SK-N-SH (cell line): ENCODE results near the gene GPD1. TPM values are rescaled to one million over a fixed set of nuclear protein-coding genes. Genes with fewer than 3 reads are reported as not detected.

Experiments used
- CTCF ChIA-PET: fragments of 300-600, 350-600 bp; formaldehyde crosslinking; extraction: SDS; loops from one replicate; lab custom pipeline; 2021; lab: Yijun Ruan, JAX
- POLR2A ChIA-PET: fragments of 350-600 bp; sonication (Branson Sonifier 250); formaldehyde crosslinking; extraction: SDS; loops from one replicate; lab custom pipeline; 2020; ENCODE audit warnings: antibody characterized with exemption, inconsistent platforms; lab: Yijun Ruan, JAX
- DNase-seq: peaks from one replicate; pipeline ENCODE4 v3.0.0; 2012
- H2AFZ ChIP-seq: fragments of 200-600 bp; sonication (generic); 2 replicates; pipeline ENCODE4 v1.8.1; 2016; ENCODE audit warnings: antibody characterized with exemption, mild to moderate bottlenecking, low read depth
- H3F3A ChIP-seq: fragments of 200-600 bp; sonication (generic); replicated peaks from 2 replicates; pipeline ENCODE3; 2016; ENCODE audit warnings: antibody characterized with exemption, mild to moderate bottlenecking; ENCODE audit not compliant: insufficient read depth
- H3K27ac ChIP-seq, 2 experiments: fragments of 200-500 bp in 1 of 2; fragments of 200-600 bp in 1 of 2; sonication (Bioruptor generic) in 1 of 2; sonication (generic), shearing (Covaris generic) in 1 of 2; 2 replicates each; pipeline versions ENCODE4 v1.5.1 to v1.6.1; 2014 to 2016; ENCODE audit warnings: low read depth in 2 of 2, inconsistent platforms in 1 of 2, low read length in 1 of 2, mild to moderate bottlenecking in 1 of 2, mixed read lengths in 1 of 2
- H3K27me3 ChIP-seq: fragments of 200-600 bp; sonication (generic), shearing (Covaris generic); 2 replicates; pipeline ENCODE4 v1.6.1; 2016; ENCODE audit warnings: mixed run types; ENCODE audit not compliant: insufficient read depth
- H3K36me3 ChIP-seq, 2 experiments: fragments of 200-500 bp in 1 of 2; fragments of 200-600 bp in 1 of 2; sonication (Bioruptor generic) in 1 of 2; sonication (generic) in 1 of 2; replicated peaks in 1 of 2; 2 replicates each; pipeline versions ENCODE3 to v1.5.1; 2014 to 2016; ENCODE audit warnings: low read length in 1 of 2, mild to moderate bottlenecking in 1 of 2; ENCODE audit not compliant: insufficient read depth in 2 of 2, control insufficient read depth in 1 of 2
- H3K4me1 ChIP-seq, 2 experiments: fragments of 200-500 bp in 1 of 2; fragments of 200-600 bp in 1 of 2; sonication (Bioruptor generic) in 1 of 2; sonication (generic), shearing (Covaris generic) in 1 of 2; 2 replicates each; pipeline versions ENCODE4 v1.5.1 to v1.6.1; 2014 to 2016; ENCODE audit warnings: low read depth in 1 of 2, low read length in 1 of 2, mixed run types in 1 of 2; ENCODE audit not compliant: insufficient read depth in 2 of 2, control insufficient read depth in 1 of 2
- H3K4me2 ChIP-seq: fragments of 200-600 bp; sonication (generic), shearing (Covaris generic); 2 replicates; pipeline ENCODE4 v1.6.1; 2017; ENCODE audit warnings: mixed run types
- H3K4me3 ChIP-seq, 2 experiments: fragments of 200-500 bp in 1 of 2; fragments of 200-600 bp in 1 of 2; sonication (Bioruptor generic) in 1 of 2; sonication (generic), shearing (Covaris generic) in 1 of 2; 2 replicates each; pipeline versions ENCODE4 v1.5.1 to v1.8.1; 2014 to 2016; ENCODE audit warnings: low read depth in 2 of 2, inconsistent platforms in 1 of 2, low read length in 1 of 2, mild to moderate bottlenecking in 1 of 2, mixed read lengths in 1 of 2, moderate library complexity in 1 of 2
- H3K79me2 ChIP-seq: fragments of 200-600 bp; sonication (generic); 2 replicates; pipeline ENCODE4 v1.8.1; 2017; ENCODE audit warnings: mild to moderate bottlenecking; ENCODE audit not compliant: insufficient read depth
- H3K9ac ChIP-seq: fragments of 200-600 bp; sonication (generic); 2 replicates; pipeline ENCODE4 v1.6.1; 2017; ENCODE audit warnings: mixed run types
- H3K9me2 ChIP-seq: fragments of 200-600 bp; sonication (generic); 2 replicates; pipeline ENCODE4 v1.6.1; 2017; ENCODE audit warnings: mixed run types
- H3K9me3 ChIP-seq: fragments of 200-600 bp; sonication (generic); 2 replicates; pipeline ENCODE4 v1.6.1; 2017; ENCODE audit warnings: mixed run types, mild to moderate bottlenecking, moderate library complexity
- H4K20me1 ChIP-seq: fragments of 200-600 bp; sonication (generic); 2 replicates; pipeline ENCODE4 v1.6.1; 2017; ENCODE audit warnings: mild to moderate bottlenecking, mixed run types; ENCODE audit not compliant: insufficient read depth
- ELF1 ChIP-seq: IDR thresholded peaks from 2 replicates; pipeline ENCODE4 v1.4.0; 2012
- EP300 ChIP-seq, 2 experiments: IDR thresholded peaks; 2 replicates each; pipeline versions ENCODE4 v1.4.0 to v1.6.1; 2012; ENCODE audit warnings: borderline replicate concordance in 1 of 2, low read depth in 1 of 2, low read length in 1 of 2
- FOXM1 ChIP-seq: IDR thresholded peaks from 2 replicates; pipeline ENCODE4 v1.4.0; 2012; ENCODE audit warnings: low read depth, mild to moderate bottlenecking
- GABPA ChIP-seq: IDR thresholded peaks from 2 replicates; pipeline ENCODE4 v1.4.0; 2012; ENCODE audit warnings: low read depth, mild to moderate bottlenecking
- JUND ChIP-seq: IDR thresholded peaks from 2 replicates; pipeline ENCODE4 v1.4.0; 2012
- MAX ChIP-seq: IDR thresholded peaks from 2 replicates; pipeline ENCODE4 v1.4.0; 2012; ENCODE audit warnings: low read depth
- MEF2A ChIP-seq: IDR thresholded peaks from 2 replicates; pipeline ENCODE4 v1.4.0; 2012; ENCODE audit warnings: low read depth, borderline replicate concordance
- PBX3 ChIP-seq: IDR thresholded peaks from 2 replicates; pipeline ENCODE4; 2012
- RAD21 ChIP-seq: IDR thresholded peaks from 2 replicates; pipeline ENCODE4 v1.6.1; 2012; ENCODE audit warnings: mild to moderate bottlenecking, low read length
- TAF1 ChIP-seq: IDR thresholded peaks from 2 replicates; pipeline ENCODE4 v1.6.1; 2012; ENCODE audit warnings: low read depth, mild to moderate bottlenecking, low read length, moderate library complexity, borderline replicate concordance
- TEAD4 ChIP-seq: IDR thresholded peaks from 2 replicates; pipeline ENCODE4 v1.4.0; 2012; ENCODE audit warnings: mild to moderate bottlenecking, borderline replicate concordance; ENCODE audit not compliant: insufficient read depth
- WGBS: methylation state at CpG from one replicate; pipeline ENCODE4 v1.1.6; 2017; ENCODE audit warnings: low lambda C conversion rate; 5-methylcytosine and 5-hydroxymethylcytosine counted together
- polyA plus RNA-seq, 3 experiments: library from polyadenylated mRNA; depleted of rRNA; stranded (reverse); fragments of >200 nt; gene quantifications; 2 replicates each; pipeline ENCODE4 v1.2.3, GENCODE V29; 2012
- TF ChIP-seq, protein P1 (sequence below): fragments of 150-350 bp; IDR thresholded peaks from 2 replicates; pipeline ENCODE4 v1.6.1; 2016; ENCODE audit warnings: mild to moderate bottlenecking, low read depth, low read length
- TF ChIP-seq, protein P2 (sequence below): IDR thresholded peaks from 2 replicates; pipeline ENCODE4 v1.4.0; 2012; ENCODE audit warnings: low read depth, borderline replicate concordance

Gene GPD1
- polyA plus RNA-seq, 1 of the 3 experiments (the other 2 are of a cell fraction) = 0.07 TPM

- Histone ChIP-seq H3K9me3 (no peaks in the 10 kb centered on the region), H3K36me3 (no peaks in the 10 kb centered on the region), H3K9me2 (no peaks in the 10 kb centered on the region), H3K79me2 (no peaks in the 10 kb centered on the region), H3K27me3 (no peaks in the 10 kb centered on the region), H3K9ac (no peak overlapping the region), H3K4me2 (no peak overlapping the region), H2AFZ (no peak overlapping the region), H3K4me1 (peaks cover 0 to 10% of the 10 kb centered on the region in 2 experiments; a peak in 1 of 4 replicates), H3F3A (no peaks in the 10 kb centered on the region), H3K27ac (no peak overlapping the region), H4K20me1 (no peaks in the 10 kb centered on the region), H3K4me3 (no peak overlapping the region)
- DNase-seq = no peak
- POLR2A ChIA-PET = no interaction called here
- CTCF ChIA-PET = interaction anchor here (1.2 to 37.6 kb wide), 8 partner anchors 14 to 207 kb away, joined by 6 to 1401 read pairs (median 22); partner anchors contain the start of genes AQP5, AQP6, ASIC1 and COX14
- 82% methylated on average over 5 of the region's 7 CpGs for WGBS
- TF ChIP-seq RAD21 = no peak
- no peak for TF ChIP-seq GABPA
- TF ChIP-seq ELF1 = no peak
- no peak for TF ChIP-seq TEAD4
Observed at GRCh38 chr12:50073206-50073605, 30.6 kb upstream of the GPD1 start.

DNA sequence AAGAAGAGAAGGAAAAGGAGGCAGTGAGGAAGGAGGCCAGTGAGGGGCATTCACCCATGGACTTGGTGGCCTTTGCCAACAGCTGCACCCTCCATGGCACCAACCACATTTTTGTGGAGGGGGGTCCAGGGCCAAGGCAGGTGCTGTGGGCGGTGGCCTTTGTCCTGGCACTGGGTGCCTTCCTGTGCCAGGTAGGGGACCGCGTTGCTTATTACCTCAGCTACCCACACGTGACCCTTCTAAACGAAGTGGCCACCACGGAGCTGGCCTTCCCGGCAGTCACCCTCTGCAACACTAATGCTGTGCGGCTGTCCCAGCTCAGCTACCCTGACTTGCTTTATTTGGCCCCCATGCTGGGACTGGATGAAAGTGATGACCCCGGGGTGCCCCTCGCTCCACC lies 30.1 kb upstream of the GPD1 start:
- H3K36me3 ChIP-seq = no peaks in the 10 kb centered on the region

More for the DNA sequence above, 30.1 kb upstream of the GPD1 start:
- no peaks in the 10 kb centered on the region for H3K9me3 ChIP-seq
- ChIA-PET POLR2A (interaction anchor here (0.8 kb wide), 1 partner anchor 11 kb away, joined by 4 read pairs; the partner anchor contains the start of gene SMARCD1), CTCF (interaction anchor here (1.0 to 37.6 kb wide), 18 partner anchors 9 to 241 kb away, joined by 3 to 1401 read pairs (median 10); partner anchors contain the start of genes AQP5, AQP6, ASIC1 and COX14)
- TF ChIP-seq, protein P1, sequence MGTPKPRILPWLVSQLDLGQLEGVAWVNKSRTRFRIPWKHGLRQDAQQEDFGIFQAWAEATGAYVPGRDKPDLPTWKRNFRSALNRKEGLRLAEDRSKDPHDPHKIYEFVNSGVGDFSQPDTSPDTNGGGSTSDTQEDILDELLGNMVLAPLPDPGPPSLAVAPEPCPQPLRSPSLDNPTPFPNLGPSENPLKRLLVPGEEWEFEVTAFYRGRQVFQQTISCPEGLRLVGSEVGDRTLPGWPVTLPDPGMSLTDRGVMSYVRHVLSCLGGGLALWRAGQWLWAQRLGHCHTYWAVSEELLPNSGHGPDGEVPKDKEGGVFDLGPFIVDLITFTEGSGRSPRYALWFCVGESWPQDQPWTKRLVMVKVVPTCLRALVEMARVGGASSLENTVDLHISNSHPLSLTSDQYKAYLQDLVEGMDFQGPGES = no peak
- no peak for TF ChIP-seq TAF1
- TF ChIP-seq GABPA = no peak
- no peak for TF ChIP-seq FOXM1
- TF ChIP-seq, protein P2, sequence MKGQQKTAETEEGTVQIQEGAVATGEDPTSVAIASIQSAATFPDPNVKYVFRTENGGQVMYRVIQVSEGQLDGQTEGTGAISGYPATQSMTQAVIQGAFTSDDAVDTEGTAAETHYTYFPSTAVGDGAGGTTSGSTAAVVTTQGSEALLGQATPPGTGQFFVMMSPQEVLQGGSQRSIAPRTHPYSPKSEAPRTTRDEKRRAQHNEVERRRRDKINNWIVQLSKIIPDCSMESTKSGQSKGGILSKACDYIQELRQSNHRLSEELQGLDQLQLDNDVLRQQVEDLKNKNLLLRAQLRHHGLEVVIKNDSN = no peak
- no peak for TF ChIP-seq JUND
- TF ChIP-seq PBX3 = no peak
- TF ChIP-seq MEF2A = no peak
- no peak for TF ChIP-seq MAX
- no peak for TF ChIP-seq EP300 (IDR thresholded peaks at IDR 0.05; ENCODE audit: borderline replicate concordance in 1 of 2, low read depth in 1 of 2, low read length in 1 of 2)
- H3K9me2 ChIP-seq = no peaks in the 10 kb centered on the region
- no peaks in the 10 kb centered on the region for H3K79me2 ChIP-seq
- no peaks in the 10 kb centered on the region for H3F3A ChIP-seq
- no peak overlapping the region for H3K4me3 ChIP-seq
- H3K4me1 ChIP-seq = peaks cover 0 to 10% of the 10 kb centered on the region in 2 experiments; a peak in 1 of 4 replicates
- H3K4me2 ChIP-seq = no peak overlapping the region
- no peak overlapping the region for H3K27ac ChIP-seq
- no peaks in the 10 kb centered on the region for H4K20me1 ChIP-seq
- DNase-seq = no peak
- no peaks in the 10 kb centered on the region for H3K27me3 ChIP-seq
- H2AFZ ChIP-seq = no peak overlapping the region
- WGBS = 86% methylated on average over 10 of the region's 10 CpGs
- H3K9ac ChIP-seq = no peak overlapping the region
